ENCODE data around the gene PREP.

The PREP gene

DNA sequence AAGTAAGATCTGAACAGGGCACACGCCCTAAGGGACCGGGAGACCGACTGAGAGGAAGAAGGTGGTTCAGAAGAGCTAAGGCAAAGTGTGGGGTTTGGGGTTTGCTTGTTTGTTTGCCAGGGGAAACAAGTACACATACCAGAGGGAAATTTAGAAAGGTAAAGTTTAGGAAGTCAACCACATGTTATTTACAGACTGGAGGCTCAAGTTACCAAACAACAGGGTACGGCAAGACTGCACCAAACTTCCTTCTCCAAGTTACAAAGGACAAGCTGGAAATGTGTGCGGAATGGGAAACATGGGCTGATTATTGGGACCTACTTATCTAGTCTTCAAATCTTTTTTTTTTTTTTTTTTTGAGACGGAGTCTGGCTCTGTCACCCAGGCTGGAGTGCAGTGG lies 11.2 kb downstream of the PREP start:
- no peak for DNase-seq

DNA sequence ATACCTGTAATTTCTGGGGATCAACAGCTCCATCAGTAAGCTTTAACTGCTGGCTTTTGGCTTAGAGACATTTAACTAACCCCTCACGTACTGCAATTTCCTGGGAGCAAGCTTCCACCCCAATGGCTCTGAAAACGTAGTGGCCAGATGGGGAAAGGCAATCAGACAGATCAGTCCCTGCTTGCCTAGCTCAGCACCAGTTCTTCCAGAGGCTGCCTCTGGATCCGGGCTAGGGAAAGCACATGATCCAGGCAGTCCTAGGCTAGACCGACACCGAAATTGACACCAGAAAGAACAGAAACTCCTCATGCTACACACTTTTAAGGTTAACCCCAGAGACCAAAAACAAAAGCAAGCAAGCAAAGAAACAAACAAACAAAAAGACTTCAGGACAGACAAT lies 13.3 kb downstream of the PREP start:
- DNase-seq: no peak

DNA sequence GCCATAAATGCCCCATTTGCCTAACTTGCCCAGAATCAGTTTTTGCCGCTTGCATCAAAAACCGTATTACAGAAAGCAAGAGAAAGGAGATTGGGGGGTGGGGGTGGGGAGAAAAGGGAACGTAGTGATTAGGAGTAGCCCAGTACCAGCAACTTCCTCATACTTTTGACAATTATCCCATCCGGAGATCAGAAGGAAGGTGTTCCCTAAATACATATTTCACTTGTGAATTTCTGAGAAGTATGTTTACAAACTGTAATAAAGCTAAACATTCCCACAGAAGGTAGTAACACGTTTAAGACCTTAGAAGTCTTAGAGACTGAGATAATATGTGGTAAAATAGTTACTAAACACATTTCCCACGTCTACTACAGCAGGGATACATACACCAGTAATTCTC lies 14.5 kb downstream of the PREP start:
- no peak for DNase-seq

DNA sequence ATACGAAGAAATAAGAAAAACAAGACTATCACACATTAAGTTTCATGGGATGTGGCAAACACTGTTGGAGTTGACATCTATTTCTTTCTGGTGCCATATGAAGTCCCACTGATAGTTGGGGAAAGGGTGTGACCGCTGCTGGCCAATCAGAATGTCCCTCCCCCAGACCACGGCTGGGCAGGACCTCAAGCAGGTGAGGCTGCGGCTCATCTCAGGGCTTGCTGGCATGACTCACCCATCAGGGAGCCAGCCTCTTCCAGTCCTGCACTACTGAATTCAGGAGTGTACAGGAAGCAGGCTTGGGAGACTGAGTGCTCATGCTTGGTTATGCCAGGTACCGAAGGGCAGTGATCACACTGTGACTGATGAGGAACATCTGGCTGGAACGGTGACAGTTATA lies 18.9 kb downstream of the PREP start:
- DNase-seq: no peak

DNA sequence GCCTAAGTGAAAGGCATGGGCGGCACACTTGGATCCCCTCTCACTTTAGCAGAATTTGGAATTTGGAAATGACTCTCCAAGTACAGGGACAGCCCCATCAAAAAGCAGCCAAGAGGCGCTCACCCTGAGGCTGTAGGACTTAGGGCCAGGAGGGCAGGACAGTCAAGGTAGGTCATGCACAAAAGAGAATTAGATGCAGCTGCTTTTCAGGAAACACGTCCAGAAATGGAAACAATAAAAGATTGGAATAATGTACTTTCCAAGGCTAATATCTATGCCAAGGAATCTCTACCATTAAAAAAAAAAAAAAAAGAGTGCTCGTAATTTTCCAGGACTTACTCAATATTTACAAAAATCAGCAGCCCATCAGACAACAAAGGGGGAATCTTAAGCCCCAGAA lies 19.9 kb downstream of the PREP start:
- DNase-seq: no peak

DNA sequence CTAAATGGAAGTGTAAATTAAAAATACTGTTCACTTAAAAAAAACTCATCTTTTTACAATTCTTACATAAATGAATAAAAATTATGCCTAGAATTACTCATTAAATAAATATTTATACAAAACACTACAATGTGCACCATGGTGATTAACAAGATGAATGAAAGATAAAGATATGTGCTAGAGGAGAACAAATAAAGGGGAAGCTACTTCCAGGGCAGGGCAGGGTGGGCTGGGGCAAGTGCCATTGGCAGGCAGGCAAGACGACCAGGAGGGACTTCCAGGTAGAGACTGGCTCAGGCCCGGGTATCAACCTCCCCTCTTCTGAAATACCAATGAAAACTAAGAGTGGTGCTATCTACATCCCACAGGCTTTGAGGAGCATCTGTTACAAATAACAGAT lies 20.4 kb downstream of the PREP start:
- DNase-seq: no peak

DNA sequence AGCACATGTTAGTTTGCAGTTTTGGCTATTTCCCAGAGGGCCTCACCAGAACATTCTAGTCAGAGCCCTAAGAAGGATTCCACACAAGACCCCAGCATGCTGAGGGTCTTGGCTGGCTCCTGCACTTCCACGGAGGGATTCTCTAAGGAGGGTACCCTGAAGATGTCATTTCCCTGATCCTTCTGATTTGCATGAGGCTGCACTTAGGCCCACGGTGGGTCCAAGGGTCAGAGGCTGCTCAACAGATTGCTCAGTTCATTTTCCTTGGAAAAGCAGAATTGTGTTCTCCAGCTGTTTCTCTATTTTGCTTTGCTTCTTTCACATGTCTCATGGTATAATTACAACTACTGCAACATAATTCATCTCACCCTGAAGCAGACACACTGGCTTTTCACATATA lies 22.2 kb downstream of the PREP start:
- no peak for DNase-seq

DNA sequence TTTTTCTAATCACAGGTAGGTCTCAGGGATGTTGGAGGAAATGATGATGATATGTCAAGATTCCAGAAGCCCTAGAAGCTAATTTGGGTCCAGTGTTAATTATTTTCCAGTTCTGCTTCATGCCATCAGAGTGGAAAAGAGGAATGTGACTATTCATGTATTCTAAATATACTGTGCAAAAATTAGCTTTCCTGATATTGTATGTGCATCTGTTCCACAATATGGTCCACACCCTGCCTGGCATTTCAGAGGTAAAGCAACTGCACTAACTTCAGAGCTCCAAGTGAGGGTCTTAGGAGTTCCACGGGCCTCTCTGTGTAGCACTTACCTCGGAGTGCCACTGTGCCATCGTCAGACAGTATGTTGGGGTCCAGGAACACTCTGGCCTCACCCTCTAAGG lies 27.1 kb downstream of the PREP start:
- DNase-seq: no peak

DNA sequence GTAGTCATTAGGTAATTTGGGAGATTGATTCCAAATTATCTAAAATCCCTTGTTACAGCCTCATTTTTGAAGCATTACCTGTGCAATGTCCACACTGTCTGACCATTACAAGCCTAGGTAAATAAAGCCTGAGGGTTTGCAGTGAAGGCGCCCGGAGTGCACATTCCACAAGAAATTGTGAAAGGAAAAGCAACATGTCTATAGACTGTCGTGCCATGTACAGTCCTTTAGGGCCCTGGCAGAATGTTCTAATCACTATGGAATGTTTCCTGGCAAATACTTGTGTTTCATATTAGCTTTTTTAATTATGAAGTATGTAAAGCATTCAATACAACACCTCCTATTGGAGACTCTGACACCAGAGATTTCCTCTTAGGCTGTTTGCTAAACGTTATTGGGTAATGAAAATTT lies 28.9 kb downstream of the PREP start:
- peak; percentile 67 for DNase-seq

DNA sequence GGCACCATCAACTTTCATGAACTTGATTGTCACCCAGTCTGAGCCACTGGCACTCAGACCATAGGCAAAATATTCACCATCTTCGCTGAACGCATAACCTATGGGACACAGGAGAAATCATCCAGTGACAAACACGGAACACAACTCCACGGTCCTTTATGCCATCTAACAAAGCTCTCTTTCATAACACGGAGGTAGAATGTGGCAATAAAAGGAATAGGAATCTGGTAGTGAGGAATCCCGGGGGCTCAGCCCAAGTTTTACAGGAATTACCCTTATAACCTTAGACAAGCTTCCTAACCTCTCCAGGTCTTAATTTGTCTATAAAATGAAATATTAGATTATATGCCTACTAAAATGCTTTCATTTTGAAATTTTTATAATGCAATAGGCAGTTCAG lies 29.4 kb downstream of the PREP start:
- DNase-seq: no peak

DNA sequence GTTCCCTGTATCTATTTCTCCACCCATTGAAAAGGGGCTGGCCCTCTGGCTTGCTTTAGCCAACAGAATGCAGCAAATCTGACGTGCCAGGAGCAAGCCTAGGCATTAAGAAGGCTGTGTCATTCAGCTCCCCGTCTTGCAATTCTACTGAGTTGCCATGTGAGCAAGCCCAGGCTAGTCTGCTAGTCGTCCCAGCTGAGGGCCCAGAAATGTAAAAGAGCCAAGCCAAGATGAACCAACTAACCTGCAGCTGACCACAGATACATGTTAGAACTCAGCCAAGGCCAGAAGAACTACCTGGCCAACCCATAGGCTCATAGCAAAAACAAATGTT lies 30.1 kb downstream of the PREP start:
- DNase-seq: no peak

DNA sequence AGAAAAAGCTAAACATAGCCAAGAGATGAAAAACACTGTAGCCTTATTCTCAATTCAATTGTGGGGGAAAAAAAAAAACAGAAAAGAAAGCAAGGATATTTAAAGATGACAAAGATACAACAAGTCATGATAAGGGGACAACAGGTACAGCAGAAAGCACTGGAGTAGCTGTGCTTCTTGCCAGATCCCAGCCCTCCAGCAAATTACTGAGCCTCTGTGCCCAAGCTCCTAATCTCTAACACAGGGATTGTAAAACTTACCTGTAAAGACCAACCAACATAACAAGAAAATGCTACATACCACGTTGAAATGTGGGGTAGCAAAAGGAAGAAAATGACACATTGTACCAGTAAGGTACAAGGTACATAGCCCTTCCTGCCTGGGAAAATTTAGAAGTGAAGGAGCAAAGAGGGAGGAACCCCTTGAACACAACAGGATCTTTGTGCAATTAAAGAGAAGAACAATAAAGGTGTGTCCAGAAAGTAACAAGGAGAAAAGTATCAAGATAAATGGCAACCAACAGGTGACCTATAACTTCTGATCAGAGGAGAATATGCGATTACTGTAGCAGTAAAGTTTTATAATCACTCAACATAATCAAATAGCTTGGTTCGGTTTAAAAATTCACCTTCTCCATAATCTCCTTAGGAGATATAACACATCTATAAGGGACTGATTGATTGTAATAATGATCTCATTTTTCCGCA lies 30.6 kb downstream of the PREP start:
- no peak for DNase-seq

DNA sequence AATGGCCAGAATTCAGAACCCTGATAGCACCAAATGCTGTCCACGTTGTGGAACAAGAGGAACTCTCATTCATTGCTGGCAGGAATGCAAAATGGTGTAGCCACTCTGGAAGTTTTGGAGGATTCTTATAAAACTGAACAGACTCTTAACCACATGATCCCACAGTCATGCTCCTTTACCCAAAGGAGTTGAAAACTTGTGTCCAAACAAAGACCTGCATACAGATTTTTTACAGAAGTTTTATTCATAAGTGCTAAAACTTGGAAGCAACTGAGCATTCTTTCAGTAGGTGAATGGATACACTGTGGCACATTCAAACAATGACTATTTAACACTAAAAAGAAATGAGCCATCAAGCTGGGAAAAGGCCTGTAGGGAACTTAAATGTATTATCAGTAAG lies 32.5 kb downstream of the PREP start:
- DNase-seq: no peak

DNA sequence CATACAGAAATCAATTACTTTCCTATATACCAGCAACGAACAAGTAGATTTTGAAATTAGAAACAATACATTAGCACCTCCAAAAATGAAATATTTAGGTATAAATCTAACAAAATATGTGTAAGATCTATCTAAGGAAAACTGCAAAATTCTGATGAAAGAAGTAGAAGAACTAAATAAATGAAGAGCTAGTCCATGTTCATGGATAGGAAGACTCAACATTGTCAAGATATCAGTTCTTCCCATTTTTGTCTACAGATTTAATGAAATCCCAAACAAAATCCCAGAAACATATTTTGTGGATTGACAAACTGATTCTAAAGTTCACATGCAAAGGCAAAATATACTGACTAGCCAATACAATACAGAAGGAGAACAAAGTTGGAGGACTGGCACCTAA lies 33.7 kb downstream of the PREP start:
- DNase-seq: no peak

DNA sequence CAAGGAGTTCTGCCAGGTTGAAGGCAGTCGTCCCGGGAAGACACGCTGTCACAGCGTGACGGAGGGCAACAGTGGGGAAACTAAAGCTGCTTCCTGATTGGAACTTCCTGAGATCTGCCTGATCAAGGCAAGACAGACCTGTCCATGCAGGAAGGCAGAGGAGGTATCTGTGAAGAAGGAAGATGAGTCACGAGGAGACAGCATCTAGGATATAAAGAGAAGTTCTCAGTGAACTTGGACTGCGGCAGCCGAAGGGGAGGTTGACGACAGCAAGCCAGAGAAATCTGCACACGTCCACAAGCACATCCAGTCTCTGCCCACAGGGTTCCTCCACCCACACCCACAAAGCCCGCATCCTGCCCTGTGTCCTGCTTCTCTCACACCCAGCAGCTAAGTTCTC lies 38.6 kb downstream of the PREP start:
- DNase-seq: no peak

DNA sequence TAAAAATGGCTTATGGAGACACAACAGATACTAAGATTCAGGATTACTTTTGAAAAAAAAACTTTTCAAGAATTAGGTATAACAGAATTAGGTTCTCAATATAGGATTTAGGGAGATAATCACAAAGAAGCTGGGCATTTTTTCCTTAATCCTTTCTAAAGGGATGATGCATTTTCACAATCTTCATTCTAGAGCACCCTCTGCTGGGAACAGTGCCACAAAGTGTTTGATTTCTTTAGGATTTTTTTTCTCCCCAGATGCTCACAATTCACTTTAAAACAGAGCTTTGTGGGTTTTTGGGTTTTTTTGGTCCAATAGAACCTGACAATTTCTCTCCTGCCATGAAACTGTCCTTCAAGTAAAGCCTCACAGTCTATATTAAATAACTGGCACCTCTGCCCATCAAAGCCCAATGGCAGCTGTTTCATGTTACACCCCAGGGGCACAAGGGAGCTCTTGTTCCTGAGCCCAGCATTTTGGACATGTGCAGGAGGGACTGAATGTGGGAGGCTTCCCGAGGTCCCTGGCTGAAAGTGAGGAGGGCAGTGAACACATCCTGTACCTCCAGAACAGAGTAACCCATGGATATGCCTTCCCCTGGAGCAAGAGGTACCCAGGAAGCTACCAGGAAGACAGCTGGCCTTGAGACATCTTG lies 39.7 kb downstream of the PREP start:
- peak; percentile 55 for DNase-seq

DNA sequence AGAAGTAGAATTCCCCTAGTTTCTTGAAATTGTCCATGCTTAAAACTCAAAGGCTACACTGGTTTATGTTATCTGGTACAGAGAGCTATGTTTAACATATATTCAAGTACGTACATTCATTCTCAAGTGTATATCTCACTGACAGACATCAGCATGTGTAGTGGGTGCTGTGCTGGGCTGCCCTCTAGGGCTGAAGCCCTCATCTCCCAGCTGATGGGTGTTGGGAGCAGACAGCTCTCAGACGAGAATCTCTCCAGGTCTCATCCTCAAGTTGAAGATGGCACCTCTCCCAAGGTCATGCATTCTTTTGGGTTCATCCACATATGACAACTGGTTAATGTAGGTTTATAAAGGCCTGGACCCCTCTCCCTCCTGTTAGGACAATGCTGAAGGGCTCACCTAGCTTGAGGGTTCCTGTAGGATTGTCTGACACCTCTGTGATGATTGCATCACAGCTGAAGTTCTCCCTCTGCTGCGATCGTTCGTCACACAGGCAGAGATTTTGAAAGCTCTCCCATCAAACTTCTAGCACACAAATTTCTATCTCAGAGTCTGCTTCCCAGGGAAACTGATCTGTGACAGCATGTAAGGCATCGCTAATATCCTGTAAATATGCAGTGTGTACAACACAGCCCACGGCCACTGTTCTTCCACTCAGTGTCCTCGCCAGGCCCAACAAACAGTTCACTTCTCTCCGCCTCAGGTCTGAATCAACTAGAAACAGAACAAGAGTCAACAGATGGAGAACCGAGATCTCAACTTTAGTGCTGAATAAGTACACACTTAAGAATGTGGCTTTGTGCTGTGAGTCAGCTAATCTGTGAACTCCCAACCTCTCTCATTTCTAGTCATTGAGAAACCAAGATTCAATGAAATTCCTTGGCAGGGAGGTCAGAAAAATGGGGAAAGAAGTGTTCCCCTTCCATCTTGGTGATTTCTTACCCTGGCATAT lies 43.2 kb downstream of the PREP start:
- DNase-seq: peak; percentile 90

DNA sequence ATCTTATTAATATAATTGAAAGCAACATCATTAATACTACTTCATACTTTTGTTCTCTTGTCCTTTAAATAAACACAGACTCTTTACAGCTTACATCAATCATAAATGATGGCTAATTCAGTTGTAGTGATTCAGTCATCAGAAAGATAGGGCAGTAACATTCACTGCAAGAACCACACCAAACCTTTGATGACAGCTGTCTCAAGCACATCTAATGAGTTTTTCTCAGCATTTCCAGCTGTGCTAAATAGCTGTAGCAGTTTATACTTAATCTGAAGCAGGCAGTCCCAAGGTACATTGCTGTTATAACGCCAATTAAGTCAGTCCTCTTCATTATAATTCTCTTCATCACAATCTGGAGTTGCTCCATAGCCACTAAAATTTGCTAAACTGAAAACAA lies 45.7 kb downstream of the PREP start:
- no peak for DNase-seq

DNA sequence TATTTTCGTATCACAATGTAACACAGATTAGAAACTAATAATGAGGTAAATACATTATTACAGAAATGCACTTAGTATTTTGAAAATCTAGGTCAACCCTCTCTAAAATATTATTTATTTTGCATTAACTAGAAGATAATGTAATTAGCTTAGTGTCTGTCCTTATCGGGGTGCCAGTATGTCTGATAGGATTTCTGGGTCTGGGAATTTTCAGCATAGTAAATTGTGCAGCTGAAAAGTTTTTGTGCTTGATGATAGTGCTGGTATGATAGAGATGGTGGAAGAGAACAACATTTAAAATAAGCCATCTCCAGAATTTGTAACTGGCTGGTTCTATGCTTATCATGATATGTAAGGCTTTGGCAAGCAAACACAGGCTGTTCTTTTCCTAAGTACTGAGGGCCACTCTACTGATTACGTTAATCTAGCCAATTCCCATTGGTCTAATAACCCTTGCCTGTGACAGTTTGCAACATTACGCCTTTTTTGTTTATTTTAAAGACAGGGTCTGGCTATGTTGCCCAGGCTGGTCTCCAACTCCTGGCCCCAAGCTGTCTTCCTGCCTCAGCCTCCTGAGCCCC lies 50.8 kb downstream of the PREP start:
- no peak for DNase-seq

DNA sequence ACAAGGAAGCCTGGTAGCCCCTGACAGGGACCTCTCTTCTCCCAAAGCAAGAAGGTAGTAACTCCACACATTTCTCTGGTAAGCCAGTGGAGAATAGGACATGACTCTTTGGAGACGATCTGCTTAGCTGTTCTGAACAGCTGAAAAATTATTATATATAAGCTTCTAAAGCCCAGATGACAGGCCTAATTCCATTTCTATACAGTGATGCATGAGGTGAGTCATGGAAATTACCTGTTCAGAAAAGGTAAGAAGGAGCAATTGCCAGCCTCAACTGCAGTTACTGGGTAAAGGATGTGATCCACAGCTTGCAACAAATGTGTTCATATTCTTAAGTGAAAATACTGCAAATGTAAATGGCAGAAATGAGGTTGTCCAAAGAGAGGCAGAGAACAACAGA lies 54.0 kb downstream of the PREP start:
- no peak for DNase-seq

DNA sequence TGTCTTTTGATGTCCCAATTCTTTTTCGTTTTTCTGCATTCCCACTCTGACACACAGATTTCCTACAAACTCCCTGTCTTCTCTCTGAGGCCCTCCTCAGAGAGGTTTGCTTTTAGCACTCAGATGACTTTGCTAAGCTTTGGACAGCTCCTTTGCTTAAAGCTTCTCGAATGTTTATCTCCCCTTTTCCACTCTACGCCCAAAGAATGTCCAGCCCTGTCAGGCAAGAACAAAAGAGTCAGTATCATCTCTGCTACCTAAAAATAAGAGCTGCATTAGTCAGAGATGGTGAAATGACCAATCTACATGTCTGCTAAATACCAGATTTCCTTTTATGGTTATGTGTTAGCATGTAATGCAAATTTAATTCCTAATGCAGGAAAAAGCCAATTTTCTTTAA lies 56.8 kb downstream of the PREP start:
- DNase-seq: peak; percentile 90

DNA sequence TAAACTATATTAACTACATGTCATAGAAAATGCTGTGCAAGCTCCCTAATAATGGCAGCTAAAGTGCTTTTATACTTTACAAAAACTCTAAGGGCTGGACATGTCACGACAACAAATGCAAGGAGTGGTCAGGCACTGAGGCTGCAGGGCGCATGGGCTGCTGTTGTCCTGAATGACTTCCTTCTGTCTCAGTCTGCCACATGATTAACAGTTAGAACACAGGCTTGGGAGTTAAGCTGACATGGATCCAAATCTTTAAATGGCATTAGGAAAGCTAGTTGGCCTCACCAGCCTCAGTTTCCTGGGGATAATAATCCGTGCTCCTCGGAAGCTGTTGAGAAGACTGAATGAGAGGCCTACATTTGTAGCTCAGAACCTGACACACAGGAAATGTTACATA lies 57.4 kb downstream of the PREP start:
- DNase-seq: no peak

DNA sequence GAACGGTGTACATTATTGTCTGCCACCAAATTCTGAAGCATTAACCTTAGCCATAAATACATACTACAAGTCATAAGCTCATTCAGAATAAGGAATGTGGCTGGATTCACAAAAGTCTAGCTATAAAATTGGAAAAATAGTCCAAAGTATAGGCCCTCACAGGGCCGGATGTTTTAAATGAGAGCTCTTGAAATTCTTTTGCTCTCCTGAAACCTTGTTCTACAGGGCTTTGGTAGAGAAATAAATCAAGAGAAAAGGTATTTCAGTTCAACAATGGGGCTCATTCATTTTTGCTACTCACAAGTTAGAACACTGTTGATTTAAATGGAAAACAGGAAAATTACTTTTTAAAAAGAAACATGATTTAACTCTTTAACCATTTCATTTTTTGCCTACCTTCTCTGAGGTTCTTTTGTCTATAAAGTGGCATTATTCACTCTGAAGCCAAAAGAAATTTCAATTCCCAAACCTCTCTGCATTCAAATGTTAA lies 58.0 kb downstream of the PREP start:
- no peak for DNase-seq

Data from fibroblast of skin of abdomen (primary cell).